Vagina (tissue), 2 donors: ENCODE results near the gene ARHGAP45. TPM values are rescaled to one million over a fixed set of nuclear protein-coding genes. Genes with fewer than 3 reads are reported as not detected.
A peak's percentile ranks its signal among the peaks of the same experiment; 100 is the strongest.
"Not testable (repeated sequence)": the region's sequence is repeated elsewhere in the genome, so short reads cannot be mapped to it uniquely, and the experiment has no call there.

ENCODE experiments used
- DNase-seq, 2 donors: peaks; one replicate each; pipeline ENCODE4 v3.0.0-alpha.2; 2017; ENCODE audit errors: extremely low spot score in 2 of 2
- H3K27ac ChIP-seq: fragments of 200-600 bp; sonication (generic); one replicate; pipeline ENCODE4 v1.5.1; 2019
- H3K27me3 ChIP-seq: fragments of 200-600 bp; sonication (generic); one replicate; pipeline ENCODE4 v1.5.1; 2019
- H3K36me3 ChIP-seq, 2 donors: fragments of 200-600 bp; sonication (generic); one replicate each; pipeline ENCODE4 v1.5.1; 2017 to 2019
- H3K4me1 ChIP-seq: fragments of 200-600 bp; sonication (generic); one replicate; pipeline ENCODE4 v1.5.1; 2019
- H3K4me3 ChIP-seq, 2 donors: fragments of 200-600 bp; sonication (generic); 1 replicate in 1 of 2; 2 replicates in 1 of 2; pipeline ENCODE4 v1.5.1; 2016 to 2019
- H3K9me3 ChIP-seq: fragments of 200-600 bp; sonication (generic); one replicate; pipeline ENCODE4 v1.5.1; 2019
- CTCF ChIP-seq, 3 experiments: fragments of 450-650 bp in 2 of 3; fragments of 200-600 bp in 1 of 3; sonication (generic) in 1 of 3; IDR thresholded peaks; one replicate each; pipeline ENCODE4 v1.5.1; 2017 to 2019; ENCODE audit warnings: antibody characterized with exemption in 3 of 3, mild to moderate bottlenecking in 2 of 3, moderate library complexity in 2 of 3
- POLR2A ChIP-seq, 2 donors: fragments of 450-650 bp; IDR thresholded peaks; one replicate each; pipeline ENCODE4 v1.6.1; 2017; ENCODE audit warnings: antibody characterized with exemption in 2 of 2, mild to moderate bottlenecking in 2 of 2, moderate library complexity in 2 of 2
- POLR2AphosphoS5 ChIP-seq, 2 donors: sonication (generic); formaldehyde crosslinking; IDR thresholded peaks; one replicate each; pipeline ENCODE4 v1.9.0; 2017; ENCODE audit warnings: antibody characterized with exemption in 2 of 2, mild to moderate bottlenecking in 2 of 2, low read depth in 1 of 2; ENCODE audit not compliant: insufficient read depth in 1 of 2
- intact Hi-C: fragments of 100-400 bp; cut with DNase I; formaldehyde crosslinking; loops from one replicate; pipeline ENCODE4 v1.15.1; 2023
- total RNA-seq: library from RNA; depleted of rRNA; stranded (reverse); fragments of >200 nt; gene quantifications from one replicate; pipeline ENCODE4 v1.2.3, GENCODE V29; 2016

Gene ARHGAP45
- total RNA-seq, 1 donor from 2014 or later = 36.8 TPM

DNA sequence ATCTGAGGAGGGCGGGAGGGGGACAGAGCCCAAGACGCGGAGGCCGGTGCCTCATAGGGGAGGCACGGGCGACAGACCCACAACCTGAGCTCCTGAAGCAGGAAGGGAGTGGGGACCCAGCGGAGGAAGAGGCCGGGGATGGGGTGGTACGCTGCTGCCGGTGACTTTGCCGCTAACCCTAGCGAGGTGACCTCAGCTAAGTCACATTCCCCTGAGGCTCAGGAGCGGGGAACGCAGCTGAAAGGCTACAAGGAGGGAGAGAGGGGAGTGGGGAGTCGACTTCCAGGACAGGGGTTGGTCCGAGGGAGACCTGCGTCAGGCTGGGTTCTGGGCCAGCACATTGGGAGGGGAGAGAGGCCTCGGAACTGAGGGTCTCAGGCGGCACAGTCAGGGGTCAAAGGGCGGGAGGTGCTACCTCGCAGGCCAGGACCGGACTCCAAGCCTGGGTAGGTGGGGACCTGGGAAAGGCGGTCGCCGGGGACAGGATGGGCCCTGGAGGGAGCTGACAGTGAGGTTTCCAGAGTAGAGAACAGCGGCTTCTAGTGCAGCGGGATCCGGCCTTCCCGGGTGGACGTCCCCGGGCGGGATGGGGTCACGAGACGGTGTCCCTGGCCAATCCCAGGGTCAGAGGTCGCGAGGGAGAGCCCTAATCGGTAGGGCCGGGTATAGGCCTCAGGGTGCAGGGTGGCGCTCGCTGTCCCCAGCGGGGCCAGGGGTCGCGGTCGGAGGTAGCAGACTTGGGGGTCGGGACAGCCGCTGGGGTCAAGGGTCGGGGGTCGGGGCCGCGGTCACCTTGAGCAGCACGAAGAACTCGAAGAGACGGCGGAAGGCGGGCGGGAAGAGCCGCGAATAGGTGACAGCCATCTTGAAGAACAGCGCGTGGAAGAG, 46.7 kb upstream of the ARHGAP45 start:
- Histone ChIP-seq H3K27ac (peak overlapping the region; percentile 97), H3K4me1 (peaks cover 62% of the 10 kb centered on the region), H3K4me3 (peak overlapping the region; percentile 86 to 87), H3K36me3 (no peaks in the 10 kb centered on the region), H3K27me3 (no peaks in the 10 kb centered on the region), H3K9me3 (no peaks in the 10 kb centered on the region)
- TF ChIP-seq POLR2A (IDR thresholded peaks at IDR 0.05) (no peak), POLR2AphosphoS5 (IDR thresholded peaks at IDR 0.05; ENCODE audit: insufficient read depth in 1 of 2, low read depth in 1 of 2) (no peak), CTCF (IDR thresholded peaks at IDR 0.05) (no peak)
- DNase-seq = no peak
- intact Hi-C loops = loop anchor here (5.0 kb wide), 1 partner anchor 227 kb away; the partner anchor contains the start of gene MIDN

- intact Hi-C loops = loop anchor here (5.0 kb wide), 1 partner anchor 226 kb away; the partner anchor contains the start of gene MIDN
- no peak for DNase-seq
- Histone ChIP-seq H3K36me3 (no peaks in the 10 kb centered on the region), H3K4me1 (peaks cover 56% of the 10 kb centered on the region), H3K9me3 (no peaks in the 10 kb centered on the region), H3K27me3 (no peaks in the 10 kb centered on the region), H3K27ac (peak within 1 kb of the TSS; percentile 97), H3K4me3 (peak within 1 kb of the TSS; percentile 86 to 87)
- peak in 1 of 2 donors; percentile 71 for TF ChIP-seq POLR2A (IDR thresholded peaks at IDR 0.05)
- no peak for TF ChIP-seq CTCF (IDR thresholded peaks at IDR 0.05)
Observed at GRCh38 chr19:1020868-1021425, 46.0 kb upstream of the ARHGAP45 start, which contains the start of gene TMEM259. Gene TMEM259 (minus strand): TSS chr19:1021123. CDS start chr19:1020996, 127 bp downstream.

GRCh38 chr19:1023883-1024188, 43.1 kb upstream of the ARHGAP45 start:
- H3K27ac ChIP-seq, H3K36me3 ChIP-seq, H3K9me3 ChIP-seq, DNase-seq, H3K27me3 ChIP-seq, H3K4me3 ChIP-seq: not testable (repeated sequence)
- intact Hi-C loops = loop anchor here (5.0 kb wide), 1 partner anchor 223 kb away; the partner anchor contains the start of gene MIDN
- H3K4me1 ChIP-seq = peaks cover 47% of the 10 kb centered on the region

DNA sequence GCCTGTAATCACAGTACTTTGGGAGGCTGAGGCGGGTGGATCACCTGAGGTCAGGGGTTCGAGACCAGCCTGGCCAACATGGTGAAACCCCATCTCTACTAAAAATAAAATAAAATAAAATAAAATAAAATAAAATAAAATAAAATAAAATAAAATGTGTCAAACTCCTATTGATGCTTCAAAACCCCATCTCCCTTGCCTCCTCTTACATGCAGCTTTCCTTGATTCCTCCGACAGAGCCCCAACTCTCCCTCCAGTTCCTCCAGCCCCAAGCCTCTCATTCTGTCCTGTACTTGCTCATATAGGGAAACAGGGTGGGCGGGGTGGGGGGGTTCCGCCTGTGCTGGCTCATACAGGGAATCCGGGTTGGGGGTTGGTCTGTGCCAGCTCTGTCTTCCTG, 41.9 kb upstream of the ARHGAP45 start:
- H3K27me3 ChIP-seq, DNase-seq, H3K9me3 ChIP-seq, H3K27ac ChIP-seq, H3K36me3 ChIP-seq, H3K4me3 ChIP-seq: not testable (repeated sequence)
- H3K4me1 ChIP-seq = peaks cover 46% of the 10 kb centered on the region
- intact Hi-C loops = loop anchor here (5.0 kb wide), 1 partner anchor 77 kb away; the partner anchor contains the start of gene GPX4

DNA sequence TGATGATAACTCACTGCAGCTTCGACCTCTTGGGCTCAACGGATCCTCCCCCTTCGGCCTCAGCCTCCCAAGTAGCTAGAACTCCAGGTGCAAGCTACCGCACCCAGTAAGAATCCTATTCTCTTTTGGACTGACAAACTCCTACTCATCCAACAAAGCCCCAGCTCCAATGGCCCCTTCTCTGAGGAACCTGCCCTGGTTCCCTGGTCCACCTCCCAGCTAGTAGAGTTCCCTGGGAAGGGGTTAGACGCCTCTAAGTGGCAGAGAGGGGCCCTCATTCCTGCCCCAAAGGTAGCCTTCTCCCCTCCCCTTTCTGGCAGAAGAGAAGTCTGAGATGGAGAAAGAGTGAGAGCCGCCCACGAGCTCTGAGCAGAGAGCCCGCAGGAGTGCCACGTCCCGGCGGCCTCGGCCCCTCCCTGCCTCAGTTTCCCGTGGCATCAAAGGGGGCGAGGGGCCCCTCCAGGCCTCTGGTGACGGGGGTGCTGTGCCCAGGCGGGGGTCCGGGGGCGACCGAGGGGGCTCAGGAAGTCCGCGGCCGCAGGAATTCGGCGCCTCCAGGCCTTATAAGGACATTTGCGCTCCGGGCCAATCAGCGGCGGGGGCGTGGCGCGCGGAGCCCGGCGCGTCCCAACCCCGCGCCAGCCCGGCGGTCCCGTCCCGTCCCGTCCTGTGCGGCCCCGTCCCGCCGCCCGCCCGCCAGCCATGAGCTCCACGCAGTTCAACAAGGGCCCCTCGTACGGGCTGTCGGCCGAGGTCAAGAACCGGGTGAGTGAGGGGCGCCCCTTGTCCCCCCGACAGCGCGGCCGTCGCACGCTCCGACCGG, 40.8 kb upstream of the ARHGAP45 start, which contains the start of gene CNN2:
CNN2 (plus strand) TSS at position 649 of the 823 bp plus-strand sequence; CDS start at position 703, 54 bp downstream.
- peak within 1 kb of the TSS; percentile 94 for H3K27ac ChIP-seq
- TF ChIP-seq POLR2AphosphoS5 (IDR thresholded peaks at IDR 0.05; ENCODE audit: insufficient read depth in 1 of 2, low read depth in 1 of 2) (peak in 1 of 2 donors; percentile 92), POLR2A (IDR thresholded peaks at IDR 0.05) (peak in 1 of 2 donors; percentile 93), CTCF (IDR thresholded peaks at IDR 0.05) (no peak)
- intact Hi-C loops = loop anchor here (5.0 kb wide), 1 partner anchor 76 kb away; the partner anchor contains the start of gene GPX4
- H3K27me3 ChIP-seq = no peaks in the 10 kb centered on the region
- peak within 1 kb of the TSS; percentile 68 to 89 for H3K4me3 ChIP-seq
- no peaks in the 10 kb centered on the region for H3K36me3 ChIP-seq
- DNase-seq = no peak
- H3K4me1 ChIP-seq = peaks cover 52% of the 10 kb centered on the region
- no peaks in the 10 kb centered on the region for H3K9me3 ChIP-seq
